Measurements from ENCODE around the gene DHRS3.

The DHRS3 gene

DNA sequence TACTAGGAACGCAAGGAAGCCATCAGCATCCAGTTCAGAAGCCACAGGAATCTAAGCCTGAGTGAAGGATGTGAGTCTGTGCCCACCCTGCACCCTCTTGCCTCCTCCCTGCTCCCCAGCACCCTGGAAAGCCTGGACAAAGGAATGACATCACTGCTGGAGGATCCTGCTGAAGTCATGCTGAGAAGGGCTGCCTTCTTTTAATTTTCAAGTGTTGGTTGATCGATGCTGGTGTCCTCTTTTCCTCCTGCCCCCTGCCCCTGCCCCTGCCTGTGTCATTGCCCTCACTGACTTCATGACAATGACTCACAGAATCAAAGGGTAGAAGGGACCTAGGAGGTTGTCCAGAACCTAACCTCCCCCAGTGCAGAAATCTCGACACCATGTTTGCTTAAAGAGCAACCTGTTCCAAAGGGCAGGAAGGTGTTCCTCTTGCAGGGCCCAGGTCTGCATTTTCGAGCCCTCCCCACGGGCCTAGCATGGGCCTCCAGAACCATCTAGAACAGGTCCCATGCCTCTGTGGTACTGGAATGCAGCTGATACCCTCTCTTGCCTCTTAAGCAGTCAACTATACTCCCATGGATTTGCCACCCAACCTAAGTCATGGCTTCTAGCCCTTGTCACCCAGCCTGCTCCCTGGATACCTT is 9.6 kb downstream of the DHRS3 start:
- ChIA-PET POLR2A (ENCODE audit: low non-redundant PET) (no interaction called here), CTCF (no interaction called here)
- TF ChIP-seq, protein P1, sequence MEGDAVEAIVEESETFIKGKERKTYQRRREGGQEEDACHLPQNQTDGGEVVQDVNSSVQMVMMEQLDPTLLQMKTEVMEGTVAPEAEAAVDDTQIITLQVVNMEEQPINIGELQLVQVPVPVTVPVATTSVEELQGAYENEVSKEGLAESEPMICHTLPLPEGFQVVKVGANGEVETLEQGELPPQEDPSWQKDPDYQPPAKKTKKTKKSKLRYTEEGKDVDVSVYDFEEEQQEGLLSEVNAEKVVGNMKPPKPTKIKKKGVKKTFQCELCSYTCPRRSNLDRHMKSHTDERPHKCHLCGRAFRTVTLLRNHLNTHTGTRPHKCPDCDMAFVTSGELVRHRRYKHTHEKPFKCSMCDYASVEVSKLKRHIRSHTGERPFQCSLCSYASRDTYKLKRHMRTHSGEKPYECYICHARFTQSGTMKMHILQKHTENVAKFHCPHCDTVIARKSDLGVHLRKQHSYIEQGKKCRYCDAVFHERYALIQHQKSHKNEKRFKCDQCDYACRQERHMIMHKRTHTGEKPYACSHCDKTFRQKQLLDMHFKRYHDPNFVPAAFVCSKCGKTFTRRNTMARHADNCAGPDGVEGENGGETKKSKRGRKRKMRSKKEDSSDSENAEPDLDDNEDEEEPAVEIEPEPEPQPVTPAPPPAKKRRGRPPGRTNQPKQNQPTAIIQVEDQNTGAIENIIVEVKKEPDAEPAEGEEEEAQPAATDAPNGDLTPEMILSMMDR (conservative IDR thresholded peaks at IDR 0.05; ENCODE audit: low read depth), result no peak
- no peak for DNase-seq (ENCODE audit: low spot score)
- no peak overlapping the region for H3K27ac ChIP-seq

GRCh38 chr1:12607263-12607662 is 10.7 kb downstream of the DHRS3 start:
- ChIA-PET POLR2A (ENCODE audit: low non-redundant PET) (no interaction called here), CTCF (no interaction called here)
- H3K27ac ChIP-seq, result no peak overlapping the region
- TF ChIP-seq, protein P1 (conservative IDR thresholded peaks at IDR 0.05; ENCODE audit: low read depth), result no peak
- DNase-seq (ENCODE audit: low spot score), result no peak

GRCh38 chr1:12604986-12605385 is 13.0 kb downstream of the DHRS3 start:
- ChIA-PET CTCF (no interaction called here), POLR2A (ENCODE audit: low non-redundant PET) (no interaction called here)
- no peak for DNase-seq (ENCODE audit: low spot score)

DNA sequence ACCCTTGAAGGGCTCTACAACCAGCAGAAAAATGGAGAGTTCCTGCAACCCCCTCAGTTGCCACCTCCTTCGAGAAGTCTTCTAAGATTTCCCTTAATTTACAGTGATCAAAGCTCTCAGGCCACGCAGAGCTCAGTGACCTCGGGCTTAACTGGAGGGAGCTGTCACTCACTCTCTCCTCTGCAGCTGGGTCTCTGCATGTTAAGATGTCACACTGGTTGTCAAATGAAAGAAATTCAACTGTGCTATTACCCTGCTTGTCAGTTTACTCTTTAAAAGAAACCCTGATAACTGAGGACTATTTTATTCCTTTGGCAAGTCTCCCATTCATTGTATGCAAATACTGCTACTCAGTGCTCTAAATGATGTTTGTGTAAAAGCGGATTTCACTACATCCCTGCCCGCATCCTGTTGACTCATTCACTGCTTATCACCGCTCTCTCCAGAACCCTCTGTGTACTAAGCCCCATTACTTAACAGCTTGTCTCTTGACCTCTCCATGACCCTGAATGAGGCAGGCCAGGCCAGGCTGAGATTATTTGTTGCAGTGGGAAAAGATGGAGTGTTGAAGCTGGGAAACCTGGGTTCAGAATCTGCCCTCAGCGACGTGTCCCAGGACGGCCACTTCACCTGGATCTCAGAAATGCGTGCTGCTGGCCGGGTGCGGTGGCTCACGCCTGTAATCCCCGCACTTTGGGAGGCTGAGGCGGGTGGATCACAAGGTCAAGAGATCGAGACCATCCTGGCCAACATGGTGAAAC is 13.7 kb downstream of the DHRS3 start:
- H3K27ac ChIP-seq, result no peak overlapping the region
- TF ChIP-seq, protein P1 (conservative IDR thresholded peaks at IDR 0.05; ENCODE audit: low read depth), result no peak
- DNase-seq (ENCODE audit: low spot score), result peak; percentile 90
- POLR2A ChIA-PET (ENCODE audit: low non-redundant PET), result no interaction called here
- CTCF ChIA-PET, result no interaction called here

More at GRCh38 chr1:12604986-12605385, 13.0 kb downstream of the DHRS3 start:
- H3K27ac ChIP-seq, result no peak overlapping the region
- TF ChIP-seq, protein P1 (conservative IDR thresholded peaks at IDR 0.05; ENCODE audit: low read depth), result no peak

DNA sequence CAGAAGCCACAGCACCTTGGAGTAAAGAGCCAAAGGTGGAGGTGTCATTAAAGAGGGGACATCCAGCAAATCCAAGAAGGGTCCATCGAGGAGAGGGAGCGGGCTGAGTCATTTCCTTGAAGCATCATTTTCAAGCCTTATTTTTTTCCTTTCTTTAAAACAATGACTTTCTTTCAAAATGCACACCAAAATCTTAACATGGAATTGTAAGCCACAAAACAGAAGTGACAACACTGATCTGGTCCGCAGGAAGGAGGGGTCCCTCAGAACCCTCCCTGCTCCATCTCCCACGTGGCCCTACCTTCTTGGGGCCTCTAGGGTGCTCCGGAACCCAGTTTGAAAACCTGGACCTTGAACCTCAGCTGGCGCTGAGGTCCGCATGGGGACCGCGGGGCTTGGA is 14.8 kb downstream of the DHRS3 start:
- DNase-seq (ENCODE audit: low spot score), result no peak
- TF ChIP-seq, protein P1 (conservative IDR thresholded peaks at IDR 0.05; ENCODE audit: low read depth), result no peak
- no peak overlapping the region for H3K27ac ChIP-seq
- CTCF ChIA-PET, result interaction anchor here (0.6 kb wide), 1 partner anchor 43 kb away, joined by 3 read pairs; no protein-coding TSS in a partner anchor
- POLR2A ChIA-PET (ENCODE audit: low non-redundant PET), result no interaction called here

DNA sequence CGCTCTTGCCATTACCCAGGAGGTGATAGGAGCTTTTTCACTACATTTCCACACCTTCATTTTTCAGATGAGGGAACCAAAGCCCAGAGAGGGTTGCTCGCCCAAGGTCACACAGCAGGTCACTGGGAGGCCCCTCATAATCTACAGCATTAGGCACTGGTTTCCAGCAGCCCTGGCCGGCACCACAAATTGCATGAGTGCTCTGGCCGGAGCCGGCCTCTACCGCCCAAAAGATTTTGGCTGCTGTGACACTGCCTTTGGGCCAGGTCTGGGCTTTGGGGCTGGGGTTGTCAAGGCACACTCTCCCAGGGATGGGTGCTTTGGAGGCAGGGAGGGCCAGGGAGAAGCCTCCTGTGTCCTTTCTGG is 15.4 kb downstream of the DHRS3 start:
- H3K27ac ChIP-seq, result no peak overlapping the region
- no peak for DNase-seq (ENCODE audit: low spot score)
- POLR2A ChIA-PET (ENCODE audit: low non-redundant PET), result no interaction called here
- CTCF ChIA-PET, result no interaction called here
- TF ChIP-seq, protein P1 (conservative IDR thresholded peaks at IDR 0.05; ENCODE audit: low read depth), result no peak

Measured in RWPE1 (cell line).